Vagina (tissue), 2 donors: ENCODE data around the gene LMOD2. TPM values are rescaled to one million over a fixed set of nuclear protein-coding genes. Genes with fewer than 3 reads are reported as not detected.

Experiments used
- DNase-seq, 2 donors: peaks; one replicate each; pipeline ENCODE4 v3.0.0-alpha.2; 2017; ENCODE audit errors: extremely low spot score in 2 of 2
- H3K27ac ChIP-seq: fragments of 200-600 bp; sonication (generic); one replicate; pipeline ENCODE4 v1.5.1; 2019
- H3K27me3 ChIP-seq: fragments of 200-600 bp; sonication (generic); one replicate; pipeline ENCODE4 v1.5.1; 2019
- H3K36me3 ChIP-seq, 2 donors: fragments of 200-600 bp; sonication (generic); one replicate each; pipeline ENCODE4 v1.5.1; 2017 to 2019
- H3K4me1 ChIP-seq: fragments of 200-600 bp; sonication (generic); one replicate; pipeline ENCODE4 v1.5.1; 2019
- H3K4me3 ChIP-seq, 2 donors: fragments of 200-600 bp; sonication (generic); 1 replicate in 1 of 2; 2 replicates in 1 of 2; pipeline ENCODE4 v1.5.1; 2016 to 2019
- H3K9me3 ChIP-seq: fragments of 200-600 bp; sonication (generic); one replicate; pipeline ENCODE4 v1.5.1; 2019
- CTCF ChIP-seq, 3 experiments: fragments of 450-650 bp in 2 of 3; fragments of 200-600 bp in 1 of 3; sonication (generic) in 1 of 3; IDR thresholded peaks; one replicate each; pipeline ENCODE4 v1.5.1; 2017 to 2019; ENCODE audit warnings: antibody characterized with exemption in 3 of 3, mild to moderate bottlenecking in 2 of 3, moderate library complexity in 2 of 3
- POLR2A ChIP-seq, 2 donors: fragments of 450-650 bp; IDR thresholded peaks; one replicate each; pipeline ENCODE4 v1.6.1; 2017; ENCODE audit warnings: antibody characterized with exemption in 2 of 2, mild to moderate bottlenecking in 2 of 2, moderate library complexity in 2 of 2
- POLR2AphosphoS5 ChIP-seq, 2 donors: sonication (generic); formaldehyde crosslinking; IDR thresholded peaks; one replicate each; pipeline ENCODE4 v1.9.0; 2017; ENCODE audit warnings: antibody characterized with exemption in 2 of 2, mild to moderate bottlenecking in 2 of 2, low read depth in 1 of 2; ENCODE audit not compliant: insufficient read depth in 1 of 2
- intact Hi-C: fragments of 100-400 bp; cut with DNase I; formaldehyde crosslinking; loops from one replicate; pipeline ENCODE4 v1.15.1; 2023
- total RNA-seq: library from RNA; depleted of rRNA; stranded (reverse); fragments of >200 nt; gene quantifications from one replicate; pipeline ENCODE4 v1.2.3, GENCODE V29; 2016

Gene LMOD2
- total RNA-seq, 1 donor from 2014 or later, result not detected

GRCh38 chr7:123689250-123689649 lies 33.6 kb downstream of the LMOD2 start:
- H3K4me1 ChIP-seq, result no peaks in the 10 kb centered on the region
- no peak overlapping the region for H3K27ac ChIP-seq
- DNase-seq, result no peak
- H3K9me3 ChIP-seq, result no peaks in the 10 kb centered on the region
- intact Hi-C loops, result no loop called here
- no peak for TF ChIP-seq CTCF (IDR thresholded peaks at IDR 0.05)
- TF ChIP-seq POLR2A (IDR thresholded peaks at IDR 0.05), result no peak
- no peak for TF ChIP-seq POLR2AphosphoS5 (IDR thresholded peaks at IDR 0.05; ENCODE audit: insufficient read depth in 1 of 2, low read depth in 1 of 2)
- H3K36me3 ChIP-seq, result peaks cover 0 to 30% of the 10 kb centered on the region in 2 donors
- no peaks in the 10 kb centered on the region for H3K27me3 ChIP-seq
- H3K4me3 ChIP-seq, result no peak overlapping the region

GRCh38 chr7:123690550-123690949 lies 34.9 kb downstream of the LMOD2 start:
- intact Hi-C loops, result no loop called here
- H3K36me3 ChIP-seq, result peaks cover 0 to 32% of the 10 kb centered on the region in 2 donors
- no peaks in the 10 kb centered on the region for H3K27me3 ChIP-seq
- no peaks in the 10 kb centered on the region for H3K9me3 ChIP-seq
- H3K27ac ChIP-seq, result no peak overlapping the region
- no peak for DNase-seq
- no peak overlapping the region for H3K4me3 ChIP-seq
- no peaks in the 10 kb centered on the region for H3K4me1 ChIP-seq
- TF ChIP-seq POLR2A (IDR thresholded peaks at IDR 0.05) (no peak), POLR2AphosphoS5 (IDR thresholded peaks at IDR 0.05; ENCODE audit: insufficient read depth in 1 of 2, low read depth in 1 of 2) (no peak), CTCF (IDR thresholded peaks at IDR 0.05) (no peak)

GRCh38 chr7:123692471-123692877 lies 36.8 kb downstream of the LMOD2 start:
- intact Hi-C loops, result no loop called here
- Histone ChIP-seq H3K36me3 (peaks cover 0 to 40% of the 10 kb centered on the region in 2 donors), H3K9me3 (no peaks in the 10 kb centered on the region), H3K4me1 (no peaks in the 10 kb centered on the region), H3K27ac (no peak overlapping the region), H3K27me3 (no peaks in the 10 kb centered on the region), H3K4me3 (no peak overlapping the region)
- no peak for TF ChIP-seq POLR2A (IDR thresholded peaks at IDR 0.05)
- TF ChIP-seq POLR2AphosphoS5 (IDR thresholded peaks at IDR 0.05; ENCODE audit: insufficient read depth in 1 of 2, low read depth in 1 of 2), result no peak
- TF ChIP-seq CTCF (IDR thresholded peaks at IDR 0.05), result no peak
- DNase-seq, result no peak

- H3K36me3 ChIP-seq, result peaks cover 0 to 40% of the 10 kb centered on the region in 2 donors
These were observed 40.4 kb downstream of the LMOD2 start for GRCh38 chr7:123695944-123696677.

More at GRCh38 chr7:123695944-123696677, 40.4 kb downstream of the LMOD2 start:
- TF ChIP-seq POLR2AphosphoS5 (IDR thresholded peaks at IDR 0.05; ENCODE audit: insufficient read depth in 1 of 2, low read depth in 1 of 2) (no peak), CTCF (IDR thresholded peaks at IDR 0.05) (no peak), POLR2A (IDR thresholded peaks at IDR 0.05) (no peak)
- no peak overlapping the region for H3K27ac ChIP-seq
- no peaks in the 10 kb centered on the region for H3K4me1 ChIP-seq
- no peaks in the 10 kb centered on the region for H3K27me3 ChIP-seq
- intact Hi-C loops, result loop anchor here (5.0 kb wide), 1 partner anchor 171 kb away; no protein-coding TSS in a partner anchor
- H3K9me3 ChIP-seq, result no peaks in the 10 kb centered on the region
- no peak for DNase-seq
- no peak overlapping the region for H3K4me3 ChIP-seq
